Measurements from ENCODE around the gene NARF.

NARF gene

DNA sequence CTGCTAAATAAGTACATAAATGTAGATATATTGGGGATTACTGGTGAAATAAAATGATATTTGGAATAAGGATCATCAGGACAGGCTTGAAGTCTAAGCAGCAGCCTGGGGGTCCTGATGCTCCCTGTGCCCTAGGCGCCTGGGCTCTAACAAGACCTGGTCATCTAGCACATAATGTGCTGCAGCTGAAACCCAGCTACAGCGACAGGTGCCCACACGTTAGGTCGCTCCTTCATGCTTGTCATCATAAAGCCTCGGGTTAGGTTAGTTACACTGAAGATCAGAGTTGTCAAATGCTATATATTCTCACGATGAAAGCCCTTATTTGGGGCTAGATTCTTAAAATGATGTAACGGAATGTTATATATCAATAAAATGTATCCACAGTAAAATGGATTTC lies 11.5 kb downstream of the NARF start:
- H3K79me2 ChIP-seq (ENCODE audit: insufficient read depth, low read depth) = no peaks in the 10 kb centered on the region
- TF ChIP-seq CTCF (conservative IDR thresholded peaks at IDR 0.05; ENCODE audit: low read depth, low read length) = no peak
- no peak overlapping the region for H3K9ac ChIP-seq
- no peaks in the 10 kb centered on the region; the same call in 1 of the 2 replicates for H3K36me3 ChIP-seq (ENCODE audit: insufficient read depth)
- no peak overlapping the region for H3K27ac ChIP-seq
- H3K4me1 ChIP-seq (ENCODE audit: low read depth, poor library complexity, severe bottlenecking) = peaks cover 5% of the 10 kb centered on the region
- no peak overlapping the region for H3K4me2 ChIP-seq
- no peaks in the 10 kb centered on the region for H4K20me1 ChIP-seq (ENCODE audit: insufficient read depth)
- H3K4me3 ChIP-seq (IDR thresholded peaks at IDR 0.05; ENCODE audit: insufficient read depth, low read depth, low read length) = no peak overlapping the region
- no peaks in the 10 kb centered on the region for H3K27me3 ChIP-seq (ENCODE audit: insufficient read depth, low read depth)
- no peak overlapping the region for H2AFZ ChIP-seq (ENCODE audit: low read depth)

- TF ChIP-seq CTCF (conservative IDR thresholded peaks at IDR 0.05; ENCODE audit: low read depth, low read length) = no peak
- Histone ChIP-seq H3K27me3 (ENCODE audit: insufficient read depth, low read depth) (no peaks in the 10 kb centered on the region), H3K27ac (no peak overlapping the region), H2AFZ (ENCODE audit: low read depth) (no peak overlapping the region), H3K36me3 (ENCODE audit: insufficient read depth) (no peaks in the 10 kb centered on the region; the same call in 1 of the 2 replicates), H3K4me1 (ENCODE audit: low read depth, poor library complexity, severe bottlenecking) (peaks cover 26% of the 10 kb centered on the region), H3K4me2 (no peak overlapping the region), H4K20me1 (ENCODE audit: insufficient read depth) (no peaks in the 10 kb centered on the region), H3K79me2 (ENCODE audit: insufficient read depth, low read depth) (no peaks in the 10 kb centered on the region), H3K4me3 (IDR thresholded peaks at IDR 0.05; ENCODE audit: insufficient read depth, low read depth, low read length) (no peak overlapping the region), H3K9ac (no peak overlapping the region)
Observed at GRCh38 chr17:82474223-82475010, 15.9 kb downstream of the NARF start.

- Histone ChIP-seq H4K20me1 (ENCODE audit: insufficient read depth) (no peaks in the 10 kb centered on the region), H3K27me3 (ENCODE audit: insufficient read depth, low read depth) (no peaks in the 10 kb centered on the region), H2AFZ (ENCODE audit: low read depth) (no peak overlapping the region), H3K36me3 (ENCODE audit: insufficient read depth) (no peaks in the 10 kb centered on the region; the same call in 1 of the 2 replicates), H3K9ac (no peak overlapping the region), H3K27ac (no peak overlapping the region), H3K4me3 (IDR thresholded peaks at IDR 0.05; ENCODE audit: insufficient read depth, low read depth, low read length) (no peak overlapping the region), H3K4me2 (no peak overlapping the region), H3K4me1 (ENCODE audit: low read depth, poor library complexity, severe bottlenecking) (peaks cover 27% of the 10 kb centered on the region), H3K79me2 (ENCODE audit: insufficient read depth, low read depth) (no peaks in the 10 kb centered on the region)
- no peak for TF ChIP-seq CTCF (conservative IDR thresholded peaks at IDR 0.05; ENCODE audit: low read depth, low read length)
Observed at GRCh38 chr17:82475458-82475857, 16.9 kb downstream of the NARF start.

DNA sequence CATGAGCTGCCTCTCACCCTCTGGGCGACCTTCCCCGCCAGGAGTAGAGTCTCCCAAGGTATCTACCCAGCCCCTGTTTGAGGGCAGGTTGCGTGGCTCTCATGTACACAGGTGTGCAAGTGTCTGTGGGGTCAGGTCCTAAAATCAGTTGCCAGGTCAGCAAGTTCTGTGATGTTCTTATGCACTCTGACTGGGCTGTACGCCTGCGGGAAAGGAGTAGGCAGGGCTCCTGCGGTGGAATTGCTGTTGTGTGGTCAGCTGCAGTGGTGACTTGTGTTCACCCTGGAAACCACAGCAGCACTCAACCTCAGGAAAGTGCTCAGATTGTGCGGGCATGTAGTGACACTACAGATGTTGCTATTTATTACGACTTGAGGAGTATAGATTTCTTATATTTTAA lies 19.4 kb downstream of the NARF start:
- Histone ChIP-seq H2AFZ (ENCODE audit: low read depth) (no peak overlapping the region), H3K4me1 (ENCODE audit: low read depth, poor library complexity, severe bottlenecking) (peaks cover 27% of the 10 kb centered on the region), H4K20me1 (ENCODE audit: insufficient read depth) (no peaks in the 10 kb centered on the region), H3K9ac (no peak overlapping the region), H3K36me3 (ENCODE audit: insufficient read depth) (no peaks in the 10 kb centered on the region; the same call in none of the 2 replicates), H3K4me3 (IDR thresholded peaks at IDR 0.05; ENCODE audit: insufficient read depth, low read depth, low read length) (no peak overlapping the region), H3K27ac (peak overlapping the region; percentile 8; the same call in 1 of the 2 replicates), H3K27me3 (ENCODE audit: insufficient read depth, low read depth) (no peaks in the 10 kb centered on the region), H3K4me2 (peak overlapping the region; percentile 34; the same call in 1 of the 2 replicates), H3K79me2 (ENCODE audit: insufficient read depth, low read depth) (no peaks in the 10 kb centered on the region)
- TF ChIP-seq CTCF (conservative IDR thresholded peaks at IDR 0.05; ENCODE audit: low read depth, low read length) = no peak

Measured in KMS-11 (cell line).